Measurements from ENCODE around the gene HPS1.

Gene HPS1

GRCh38 chr10:98391065-98391464, 55.7 kb downstream of the HPS1 start:
- H2AFZ ChIP-seq (ENCODE audit: low read depth, low read length, severe bottlenecking): no peak overlapping the region
- TF ChIP-seq CTCF (IDR thresholded peaks at IDR 0.05; ENCODE audit: insufficient read depth, low read length, poor library complexity, severe bottlenecking) (no peak), EZH2phosphoT487 (conservative IDR thresholded peaks at IDR 0.05; ENCODE audit: low read length) (no peak)
- no peaks in the 10 kb centered on the region for H3K9me3 ChIP-seq (ENCODE audit: insufficient read depth, low read length)
- H3K79me2 ChIP-seq (ENCODE audit: insufficient read depth, low read length): no peaks in the 10 kb centered on the region
- no peak overlapping the region for H3K9ac ChIP-seq (ENCODE audit: low read length)
- H3K27me3 ChIP-seq (ENCODE audit: low read length): no peaks in the 10 kb centered on the region
- no peak overlapping the region for H3K4me2 ChIP-seq (ENCODE audit: low read depth, low read length, poor library complexity, severe bottlenecking)
- no peak overlapping the region for H3K4me3 ChIP-seq (ENCODE audit: insufficient read depth, low read length, poor library complexity, severe bottlenecking)
- no peaks in the 10 kb centered on the region for H4K20me1 ChIP-seq (ENCODE audit: low read depth, low read length)
- H3K27ac ChIP-seq (ENCODE audit: low read depth, low read length): no peak overlapping the region
- H3K36me3 ChIP-seq (ENCODE audit: low read length): no peaks in the 10 kb centered on the region
- H3F3A ChIP-seq (ENCODE audit: insufficient read depth): no peaks in the 10 kb centered on the region
- H3K9me2 ChIP-seq (replicated peaks; ENCODE audit: insufficient read depth, low read length): no peaks in the 10 kb centered on the region

- H3K4me2 ChIP-seq (ENCODE audit: low read depth, low read length, poor library complexity, severe bottlenecking): no peak overlapping the region
- no peaks in the 10 kb centered on the region for H3K36me3 ChIP-seq (ENCODE audit: low read length)
- H3K9ac ChIP-seq (ENCODE audit: low read length): no peak overlapping the region
- no peaks in the 10 kb centered on the region for H3F3A ChIP-seq (ENCODE audit: insufficient read depth)
- no peaks in the 10 kb centered on the region for H4K20me1 ChIP-seq (ENCODE audit: low read depth, low read length)
- H2AFZ ChIP-seq (ENCODE audit: low read depth, low read length, severe bottlenecking): no peak overlapping the region
- H3K4me3 ChIP-seq (ENCODE audit: insufficient read depth, low read length, poor library complexity, severe bottlenecking): no peak overlapping the region
- H3K27ac ChIP-seq (ENCODE audit: low read depth, low read length): no peak overlapping the region
- TF ChIP-seq CTCF (IDR thresholded peaks at IDR 0.05; ENCODE audit: insufficient read depth, low read length, poor library complexity, severe bottlenecking) (no peak), EZH2phosphoT487 (conservative IDR thresholded peaks at IDR 0.05; ENCODE audit: low read length) (no peak)
- H3K27me3 ChIP-seq (ENCODE audit: low read length): no peaks in the 10 kb centered on the region
- no peaks in the 10 kb centered on the region for H3K9me3 ChIP-seq (ENCODE audit: insufficient read depth, low read length)
- no peaks in the 10 kb centered on the region for H3K9me2 ChIP-seq (replicated peaks; ENCODE audit: insufficient read depth, low read length)
- no peaks in the 10 kb centered on the region for H3K79me2 ChIP-seq (ENCODE audit: insufficient read depth, low read length)
Measured at GRCh38 chr10:98390406-98390805, 56.3 kb downstream of the HPS1 start.

GRCh38 chr10:98389398-98389797, 57.3 kb downstream of the HPS1 start:
- no peaks in the 10 kb centered on the region for H3K9me2 ChIP-seq (replicated peaks; ENCODE audit: insufficient read depth, low read length)
- no peak overlapping the region for H2AFZ ChIP-seq (ENCODE audit: low read depth, low read length, severe bottlenecking)
- H3K27ac ChIP-seq (ENCODE audit: low read depth, low read length): no peak overlapping the region
- H4K20me1 ChIP-seq (ENCODE audit: low read depth, low read length): no peaks in the 10 kb centered on the region
- no peaks in the 10 kb centered on the region for H3K79me2 ChIP-seq (ENCODE audit: insufficient read depth, low read length)
- H3K4me3 ChIP-seq (ENCODE audit: insufficient read depth, low read length, poor library complexity, severe bottlenecking): no peak overlapping the region
- TF ChIP-seq CTCF (IDR thresholded peaks at IDR 0.05; ENCODE audit: insufficient read depth, low read length, poor library complexity, severe bottlenecking): no peak
- TF ChIP-seq EZH2phosphoT487 (conservative IDR thresholded peaks at IDR 0.05; ENCODE audit: low read length): no peak
- no peaks in the 10 kb centered on the region for H3K9me3 ChIP-seq (ENCODE audit: insufficient read depth, low read length)
- H3K36me3 ChIP-seq (ENCODE audit: low read length): no peaks in the 10 kb centered on the region
- no peaks in the 10 kb centered on the region for H3K27me3 ChIP-seq (ENCODE audit: low read length)
- no peak overlapping the region for H3K4me2 ChIP-seq (ENCODE audit: low read depth, low read length, poor library complexity, severe bottlenecking)
- H3F3A ChIP-seq (ENCODE audit: insufficient read depth): no peaks in the 10 kb centered on the region
- H3K9ac ChIP-seq (ENCODE audit: low read length): no peak overlapping the region

All from SU-DHL-6 (cell line).